Fibroblast of the conjunctiva (primary cell): ENCODE results near the gene SHISA9.
"Not testable (repeated sequence)": the region's sequence is repeated elsewhere in the genome, so short reads cannot be mapped to it uniquely, and the experiment has no call there.

ENCODE experiments used
- DNase-seq: peaks from one replicate; pipeline ENCODE4 v3.0.0-alpha.2; 2010; ENCODE audit warnings: low read depth

The SHISA9 gene

DNA sequence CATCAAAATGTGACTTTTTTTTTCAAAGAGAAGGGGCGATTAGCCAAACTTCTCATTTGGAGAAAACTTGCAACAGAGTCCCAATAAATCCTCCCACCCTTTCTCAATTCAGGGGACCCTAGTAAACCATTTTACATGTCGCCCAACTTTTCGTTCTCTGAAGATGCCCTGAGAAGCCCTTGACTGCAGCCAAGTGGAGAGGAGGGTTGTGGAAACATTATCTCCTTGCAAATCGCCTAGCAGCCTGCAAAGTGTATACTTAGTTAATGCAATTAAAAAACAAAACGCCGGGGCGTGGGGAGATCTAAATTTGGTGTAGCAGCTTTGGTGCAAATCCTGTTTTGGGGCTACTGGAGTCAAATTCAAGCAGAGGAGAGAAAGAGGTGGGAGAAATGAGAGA is 1.2 kb upstream of the SHISA9 start:
- no peak for DNase-seq

- no peak for DNase-seq
Observed at GRCh38 chr16:12900599-12901203, 697 bp upstream of the SHISA9 start.

GRCh38 chr16:12901204-12901596 is 198 bp upstream of the SHISA9 start:
- no peak for DNase-seq

DNA sequence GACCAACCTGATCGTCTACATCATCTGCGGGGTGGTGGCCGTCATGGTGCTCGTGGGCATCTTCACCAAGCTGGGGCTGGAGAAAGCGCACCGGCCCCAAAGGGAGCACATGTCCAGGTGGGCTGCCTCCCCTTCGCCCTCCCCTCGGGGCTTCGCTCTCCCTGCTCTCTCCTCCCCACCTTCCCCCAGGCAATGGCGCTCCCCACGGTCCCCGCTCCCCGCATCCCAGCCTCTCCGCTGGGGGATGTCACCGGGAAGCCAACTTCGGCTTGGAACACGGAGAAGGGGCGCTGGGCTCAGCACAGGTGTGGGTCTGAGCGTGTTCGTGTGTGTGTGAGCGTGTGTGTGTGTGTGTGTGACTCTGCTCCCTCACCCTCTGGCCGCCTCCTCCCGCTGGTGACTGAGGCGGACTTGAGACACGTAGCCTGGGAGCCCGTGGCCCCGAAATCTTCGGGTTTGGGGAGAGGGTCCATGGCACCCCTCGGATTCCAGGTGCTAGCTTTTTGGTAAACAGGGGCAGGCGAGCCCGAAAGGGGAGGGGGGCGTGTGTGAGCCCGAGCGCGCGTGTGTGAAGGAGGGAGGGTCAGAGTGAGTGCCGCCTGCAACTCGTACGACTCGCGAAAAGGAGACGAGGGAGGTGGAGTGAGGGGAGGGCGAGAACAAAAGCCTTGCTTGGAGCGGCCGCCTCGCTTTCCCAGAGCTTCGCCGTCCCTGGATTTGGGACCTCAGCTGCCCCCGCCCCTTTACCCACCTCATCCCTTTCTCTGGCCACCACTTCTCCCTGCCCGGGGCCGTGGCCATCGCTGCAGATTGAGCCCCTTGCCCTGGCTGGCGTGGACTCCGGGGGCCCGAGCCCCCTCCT is 1.3 kb downstream of the SHISA9 start:
- no peak for DNase-seq

GRCh38 chr16:12903407-12904328 is 2.3 kb downstream of the SHISA9 start:
- DNase-seq: no peak

DNA sequence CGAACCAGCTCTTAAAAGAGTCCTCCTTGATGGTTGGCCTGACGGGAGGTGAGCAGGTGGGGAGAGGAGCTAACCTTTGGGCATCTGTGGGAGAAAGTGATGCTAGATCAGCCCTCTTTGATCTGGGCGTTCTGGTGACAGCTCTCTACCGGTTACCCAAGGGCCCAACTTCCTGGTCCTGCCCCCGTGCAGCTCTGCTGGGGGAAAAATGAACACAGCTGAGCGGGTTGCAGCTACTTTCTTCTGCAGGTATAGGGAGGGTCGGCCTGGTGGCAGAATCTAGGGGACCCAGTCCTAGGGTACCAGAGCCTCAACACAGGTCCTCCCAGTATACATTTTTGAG is 2.9 kb downstream of the SHISA9 start:
- no peak for DNase-seq

GRCh38 chr16:12906271-12906670 is 4.9 kb downstream of the SHISA9 start:
- no peak for DNase-seq

DNA sequence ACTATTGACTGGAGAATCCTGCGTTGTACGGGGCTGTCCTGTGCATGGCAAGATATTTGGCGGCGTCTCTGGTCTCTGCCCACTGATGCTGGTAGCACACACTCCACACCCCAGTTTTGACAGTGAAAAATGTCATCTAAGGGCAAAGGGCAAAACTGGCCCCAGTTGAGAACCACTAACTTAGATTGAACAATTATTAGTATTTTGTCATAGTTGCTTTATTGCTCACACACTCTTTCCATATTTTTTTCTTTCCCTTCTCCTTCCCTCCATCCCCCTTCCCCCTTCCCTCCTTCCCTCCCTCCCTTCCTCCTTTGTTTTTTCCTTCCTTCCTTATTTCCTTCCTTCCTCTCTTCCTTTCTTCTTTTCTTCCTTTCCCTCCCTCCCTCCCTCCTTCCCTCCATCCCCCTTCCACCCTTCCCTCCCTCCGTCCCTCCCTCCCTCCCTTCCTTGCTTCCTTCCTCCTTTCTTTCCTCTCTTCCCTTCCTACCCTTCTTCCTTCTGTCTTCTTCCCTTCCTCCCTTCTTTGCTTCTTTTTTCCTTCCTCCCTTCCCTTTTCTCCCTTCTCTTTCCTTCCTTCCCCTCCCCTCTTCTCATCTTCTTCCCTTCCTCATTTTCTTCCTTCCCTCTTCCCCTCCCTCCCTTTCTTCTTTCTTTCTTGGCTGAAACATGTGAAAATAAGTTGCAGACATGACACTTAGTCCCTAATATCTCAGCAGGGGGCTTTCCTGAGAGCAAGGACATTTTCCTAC is 5.5 kb downstream of the SHISA9 start:
- DNase-seq: no peak

DNA sequence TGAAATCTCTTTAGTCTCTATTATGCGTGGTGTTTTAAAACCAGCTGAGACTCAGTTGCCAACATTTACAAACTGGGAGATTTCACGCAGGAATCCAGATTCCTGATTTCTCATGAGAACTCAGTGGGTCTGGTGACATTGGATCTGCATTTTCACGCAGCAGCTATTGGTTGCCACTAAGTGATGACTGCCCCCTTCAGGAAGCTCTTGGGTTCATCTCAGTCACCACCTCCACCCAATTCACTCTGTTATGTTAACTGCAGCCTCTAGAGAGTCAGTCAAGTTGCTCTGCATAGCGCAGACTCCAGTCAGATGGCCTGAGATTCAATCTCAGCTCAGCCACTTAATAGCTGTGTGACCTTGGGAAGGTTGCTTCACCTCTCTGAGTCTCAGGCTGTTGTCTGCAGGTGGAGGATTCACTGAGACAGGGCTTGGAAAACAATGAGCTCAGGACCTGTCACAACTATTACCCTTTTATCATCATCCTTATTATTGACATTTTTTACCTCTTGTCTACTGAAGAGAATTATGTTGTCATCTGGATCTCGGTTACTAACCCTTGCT is 6.4 kb downstream of the SHISA9 start:
- DNase-seq: no peak

DNA sequence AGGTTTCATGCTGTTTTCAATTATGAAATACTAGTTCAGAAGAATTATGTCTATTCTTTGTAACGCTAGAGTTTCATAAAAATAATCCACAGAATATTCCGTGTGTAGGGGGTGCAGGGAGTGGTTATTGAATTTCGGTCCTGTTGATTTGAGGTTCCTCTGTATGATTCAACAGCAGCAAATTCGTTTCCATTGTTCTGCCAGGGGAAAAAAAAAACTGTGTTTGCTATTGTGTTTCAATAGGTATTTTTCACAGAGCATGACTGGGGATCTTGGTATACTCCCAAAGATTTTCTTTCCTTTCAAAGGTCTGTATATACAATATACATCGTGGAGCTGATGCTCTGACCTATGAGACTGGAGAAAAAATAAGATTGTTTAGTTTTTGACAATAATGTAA is 15.8 kb downstream of the SHISA9 start:
- DNase-seq: no peak

- DNase-seq: no peak
Observed at GRCh38 chr16:12917653-12918052, 16.3 kb downstream of the SHISA9 start.

GRCh38 chr16:12920739-12921138 is 19.3 kb downstream of the SHISA9 start:
- DNase-seq: no peak

GRCh38 chr16:12923640-12924039 is 22.2 kb downstream of the SHISA9 start:
- DNase-seq: not testable (repeated sequence)

DNA sequence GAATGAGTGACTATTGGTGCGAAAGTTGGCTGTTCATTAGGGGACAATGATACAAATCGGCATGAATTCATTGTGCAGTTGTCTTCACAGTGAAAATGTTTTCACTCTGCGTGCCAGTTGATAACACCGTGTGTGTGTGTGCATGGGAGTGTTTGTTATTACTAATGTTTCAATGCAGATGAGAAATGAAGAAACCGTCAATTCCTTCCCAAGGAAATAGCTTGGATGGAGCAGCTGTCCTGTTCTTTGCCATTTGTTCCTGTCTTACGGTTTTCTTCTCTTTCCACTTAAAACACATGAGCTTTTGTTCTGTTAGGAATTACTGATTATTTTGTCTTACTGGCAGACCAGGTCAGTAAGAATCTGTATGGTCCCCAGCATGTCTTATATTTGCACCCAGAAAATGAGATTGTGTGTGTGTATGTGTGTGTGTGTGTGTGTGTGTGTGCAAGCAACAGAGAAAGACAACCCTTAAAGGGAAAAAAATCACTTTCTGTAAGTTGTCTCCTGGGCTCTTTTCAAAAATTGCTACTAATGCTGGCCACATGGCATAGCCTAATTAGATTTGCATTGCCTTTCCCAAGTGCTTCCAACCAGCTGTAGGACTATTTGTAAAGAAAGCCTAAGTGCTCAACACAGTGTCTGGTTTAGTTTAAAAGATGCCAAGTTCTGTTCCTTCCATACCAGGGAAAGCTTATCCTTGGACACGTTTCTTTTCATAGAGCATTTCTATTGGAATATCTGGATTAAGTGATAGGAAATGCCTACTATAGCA is 23.8 kb downstream of the SHISA9 start:
- DNase-seq: no peak

DNA sequence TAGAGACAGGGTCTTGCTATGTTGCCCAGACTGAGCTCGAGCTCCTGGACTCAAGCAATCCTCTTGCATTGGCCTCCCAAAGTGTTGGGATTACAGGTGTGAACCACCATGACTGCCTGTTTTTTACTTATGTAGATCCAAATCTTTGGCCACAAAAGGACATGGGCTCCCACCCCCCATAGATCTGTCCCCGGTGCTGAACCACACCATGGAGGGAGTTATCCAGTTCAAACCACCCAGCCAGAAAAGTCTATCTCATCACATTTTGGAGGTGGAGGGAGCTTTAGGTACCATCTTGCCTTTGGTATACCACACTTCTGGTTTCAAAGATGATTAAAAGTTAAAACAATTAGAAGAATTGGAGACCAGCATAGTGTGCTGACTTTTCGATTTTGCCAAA is 26.2 kb downstream of the SHISA9 start:
- DNase-seq: no peak

GRCh38 chr16:12930881-12931280 is 29.5 kb downstream of the SHISA9 start:
- no peak for DNase-seq

GRCh38 chr16:12936391-12936790 is 35.0 kb downstream of the SHISA9 start:
- no peak for DNase-seq

DNA sequence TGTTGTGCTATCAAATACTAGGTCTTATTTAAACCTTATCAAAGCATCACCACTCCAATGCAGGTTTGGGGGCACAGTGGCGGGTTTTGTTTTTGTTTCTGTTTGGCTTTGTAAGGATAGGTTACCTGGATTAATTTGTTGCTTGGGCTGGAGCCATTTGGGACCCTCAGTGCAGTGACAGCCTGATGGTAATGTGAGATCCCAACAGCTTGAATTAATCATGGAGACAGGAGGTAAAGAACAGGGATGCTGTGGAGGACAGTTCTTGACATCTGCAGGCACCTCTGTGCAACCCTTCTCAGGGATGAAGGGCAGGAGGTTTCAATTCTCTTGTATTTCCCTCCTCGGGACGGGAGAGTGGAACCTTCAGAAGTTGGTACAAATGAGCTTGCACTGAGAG is 40.5 kb downstream of the SHISA9 start:
- no peak for DNase-seq

DNA sequence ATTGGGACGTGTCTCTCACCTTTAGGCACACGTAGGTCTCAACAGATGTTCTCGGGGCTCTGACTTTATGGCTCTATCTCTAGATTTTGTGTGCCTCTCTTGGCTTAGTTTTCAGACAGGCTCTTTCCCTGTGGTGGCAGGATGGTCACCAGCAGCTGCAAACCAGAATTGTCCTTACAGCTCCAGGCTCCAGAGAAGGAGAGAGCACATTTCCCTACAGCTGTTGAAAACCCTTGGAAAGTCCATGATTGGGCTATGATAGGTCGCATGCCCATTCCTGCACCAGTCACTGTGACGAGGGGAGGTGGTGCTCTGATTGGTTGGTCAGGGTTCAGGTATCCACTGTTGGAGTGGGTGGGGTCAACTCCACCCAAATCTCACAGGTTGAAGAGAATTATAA is 41.5 kb downstream of the SHISA9 start:
- no peak for DNase-seq

- DNase-seq: no peak
Observed at GRCh38 chr16:12944300-12944699, 42.9 kb downstream of the SHISA9 start.

DNA sequence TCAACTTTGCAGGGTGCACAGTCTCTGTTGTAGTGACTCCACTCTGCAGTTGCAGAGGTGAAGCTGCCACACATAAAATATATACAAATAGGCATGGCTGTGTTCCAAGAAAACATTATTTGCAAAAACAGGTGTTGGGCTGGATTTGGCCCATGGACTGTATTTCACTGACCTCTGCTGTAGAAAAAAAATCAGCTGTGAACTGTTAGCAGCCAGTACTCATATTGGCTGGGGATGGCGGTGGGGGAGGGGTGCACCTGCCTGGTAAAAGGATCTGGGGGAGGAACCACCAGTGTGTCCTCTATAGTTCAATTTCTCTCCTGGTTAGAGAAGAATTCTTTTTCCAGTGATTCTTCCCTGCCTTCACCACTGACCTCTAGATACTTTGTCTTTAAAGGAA is 50.0 kb downstream of the SHISA9 start:
- DNase-seq: no peak
